HEK293 (cell line): ENCODE results near the gene VOPP1.

Experiments used
- CTCF ChIA-PET: fragments of 350-600 bp; formaldehyde crosslinking; extraction: SDS; loops from one replicate; lab custom pipeline; 2021; ENCODE audit warnings: antibody characterized with exemption; lab: Yijun Ruan, JAX
- POLR2A ChIA-PET: fragments of 300-600 bp; formaldehyde crosslinking; extraction: SDS; loops from one replicate; lab custom pipeline; 2020; ENCODE audit warnings: antibody characterized with exemption, inconsistent platforms; lab: Yijun Ruan, JAX
- H3K27ac ChIP-seq: fragments of 200-500 bp; sonication (Bioruptor generic); 2 replicates; pipeline ENCODE4 v1.5.1; 2014; ENCODE audit warnings: low read depth, low read length, control low read depth, inconsistent platforms; ENCODE audit errors: extremely low read depth
- H3K36me3 ChIP-seq, 2 experiments: fragments of 200-500 bp in 1 of 2; sonication (Bioruptor generic) in 1 of 2; 1 replicate in 1 of 2; 2 replicates in 1 of 2; pipeline ENCODE4 v1.5.1; 2014 to 2017; ENCODE audit warnings: inconsistent platforms in 2 of 2, low read length in 2 of 2; ENCODE audit not compliant: control insufficient read depth in 2 of 2, insufficient read depth in 1 of 2
- H3K4me1 ChIP-seq: fragments of 200-500 bp; sonication (Bioruptor generic); 2 replicates; pipeline ENCODE4 v1.5.1; 2014; ENCODE audit warnings: mild to moderate bottlenecking, low read length, inconsistent platforms; ENCODE audit not compliant: control insufficient read depth, insufficient read depth
- H3K4me3 ChIP-seq: 2 replicates; pipeline ENCODE4 v1.5.1; 2011; ENCODE audit warnings: low read depth, mild to moderate bottlenecking, control low read depth, low read length, moderate library complexity
- H3K9me3 ChIP-seq: fragments of 200-500 bp; sonication (Bioruptor generic); 2 replicates; pipeline ENCODE4 v1.5.1; 2014; ENCODE audit warnings: low read depth, low read length, inconsistent platforms; ENCODE audit not compliant: control insufficient read depth, insufficient read depth
- BCL6B ChIP-seq: fragments of 450-650 bp; formaldehyde crosslinking; IDR thresholded peaks from 2 replicates; pipeline ENCODE4 v1.5.1; 2017; ENCODE audit warnings: missing biosample characterization, missing genetic modification characterization
- GLI2 ChIP-seq: fragments of 450-650 bp; formaldehyde crosslinking; IDR thresholded peaks from 2 replicates; pipeline ENCODE4; 2017; ENCODE audit warnings: missing biosample characterization, missing genetic modification characterization, low read depth, borderline replicate concordance
- HOXD13 ChIP-seq: sonication (generic); formaldehyde crosslinking; IDR thresholded peaks from 2 replicates; pipeline ENCODE4 v1.8.0; 2022; ENCODE audit warnings: missing genetic modification reagents, borderline replicate concordance
- MEIS1 ChIP-seq: sonication (generic); formaldehyde crosslinking; IDR thresholded peaks from 2 replicates; pipeline ENCODE4 v1.8.1; 2022; ENCODE audit warnings: missing genetic modification reagents, mild to moderate bottlenecking, borderline replicate concordance
- MZF1 ChIP-seq: fragments of 450-650 bp; formaldehyde crosslinking; IDR thresholded peaks from 2 replicates; pipeline ENCODE4 v1.5.1; 2017; ENCODE audit warnings: missing biosample characterization, missing genetic modification characterization, borderline replicate concordance
- PRDM10 ChIP-seq: fragments of 450-650 bp; formaldehyde crosslinking; IDR thresholded peaks from 2 replicates; pipeline ENCODE4 v1.5.1; 2016; ENCODE audit warnings: missing biosample characterization, missing genetic modification characterization
- SP3 ChIP-seq: fragments of 450-650 bp; formaldehyde crosslinking; IDR thresholded peaks from 2 replicates; pipeline ENCODE4 v1.5.1; 2016; ENCODE audit warnings: missing biosample characterization, missing genetic modification characterization
- WT1 ChIP-seq: fragments of 450-650 bp; formaldehyde crosslinking; IDR thresholded peaks from 2 replicates; pipeline ENCODE4 v1.5.1; 2016; ENCODE audit warnings: missing biosample characterization, missing genetic modification characterization
- YY2 ChIP-seq: fragments of 450-650 bp; formaldehyde crosslinking; IDR thresholded peaks from 2 replicates; pipeline ENCODE4 v1.5.1; 2016; ENCODE audit warnings: missing biosample characterization, missing genetic modification characterization
- ZBTB1 ChIP-seq: fragments of 450-650 bp; formaldehyde crosslinking; IDR thresholded peaks from 2 replicates; pipeline ENCODE4 v1.5.1; 2016; ENCODE audit warnings: missing biosample characterization, missing genetic modification characterization
- ZBTB21 ChIP-seq: fragments of 450-650 bp; formaldehyde crosslinking; IDR thresholded peaks from 2 replicates; pipeline ENCODE4 v1.5.1; 2017; ENCODE audit warnings: missing biosample characterization, missing genetic modification characterization
- ZNF184 ChIP-seq: fragments of 450-650 bp; IDR thresholded peaks from 2 replicates; pipeline ENCODE4 v1.5.1; 2018; ENCODE audit warnings: missing biosample characterization, mild to moderate bottlenecking, missing genetic modification characterization
- ZNF19 ChIP-seq: fragments of 450-650 bp; formaldehyde crosslinking; IDR thresholded peaks from 2 replicates; pipeline ENCODE4; 2016; ENCODE audit warnings: missing biosample characterization, missing genetic modification characterization, low read depth
- ZNF335 ChIP-seq: fragments of 450-650 bp; formaldehyde crosslinking; conservative IDR thresholded peaks from 2 replicates; pipeline ENCODE4 v1.5.1; 2016; ENCODE audit warnings: missing biosample characterization, missing genetic modification characterization
- ZNF398 ChIP-seq: fragments of 450-650 bp; formaldehyde crosslinking; IDR thresholded peaks from 2 replicates; pipeline ENCODE4 v1.5.1; 2017; ENCODE audit warnings: missing biosample characterization, missing genetic modification characterization
- ZNF621 ChIP-seq: fragments of 450-650 bp; formaldehyde crosslinking; IDR thresholded peaks from 2 replicates; pipeline ENCODE4 v1.5.1; 2017; ENCODE audit warnings: missing biosample characterization, missing genetic modification characterization
- ZNF654 ChIP-seq: fragments of 450-650 bp; formaldehyde crosslinking; IDR thresholded peaks from 2 replicates; pipeline ENCODE4 v1.5.1; 2016; ENCODE audit warnings: low read depth, missing biosample characterization, missing genetic modification characterization
- ZNF692 ChIP-seq: fragments of 450-650 bp; formaldehyde crosslinking; IDR thresholded peaks from 2 replicates; pipeline ENCODE4 v1.5.1; 2016; ENCODE audit warnings: missing biosample characterization, missing genetic modification characterization
- ZNF843 ChIP-seq: fragments of 450-650 bp; formaldehyde crosslinking; IDR thresholded peaks from 2 replicates; pipeline ENCODE4 v1.5.1; 2016; ENCODE audit warnings: missing biosample characterization, missing genetic modification characterization
- ZSCAN23 ChIP-seq: fragments of 450-650 bp; formaldehyde crosslinking; IDR thresholded peaks from 2 replicates; pipeline ENCODE4 v1.5.1; 2016; ENCODE audit warnings: missing biosample characterization, missing genetic modification characterization
- TF ChIP-seq, protein P1 (sequence below): fragments of 450-650 bp; formaldehyde crosslinking; IDR thresholded peaks from 2 replicates; pipeline ENCODE4 v1.5.1; 2017; ENCODE audit warnings: missing biosample characterization, missing genetic modification characterization
- TF ChIP-seq, protein P2 (sequence below): fragments of 450-650 bp; formaldehyde crosslinking; IDR thresholded peaks from 2 replicates; pipeline ENCODE4 v1.5.1; 2016; ENCODE audit warnings: missing biosample characterization, missing genetic modification characterization

VOPP1 gene

DNA sequence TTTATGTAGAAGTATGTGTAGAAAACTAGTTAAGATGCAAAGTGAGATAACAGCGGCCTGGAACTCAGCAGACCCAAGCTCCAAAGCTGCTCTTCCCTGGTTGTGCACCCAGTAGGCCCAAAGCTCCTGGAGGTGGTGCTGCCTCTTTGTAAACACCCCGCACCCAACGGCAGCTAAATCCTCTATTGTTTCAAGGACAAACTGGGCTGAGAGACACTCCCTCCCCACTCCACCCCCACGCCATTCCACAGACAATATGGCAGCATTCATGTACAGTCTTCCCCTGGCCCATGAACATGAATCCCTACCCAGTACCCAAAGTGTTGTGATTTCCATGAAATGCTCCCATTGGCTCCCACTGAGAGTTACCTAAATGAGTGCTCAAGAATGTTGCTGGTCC lies 73.5 kb downstream of the VOPP1 start (continued):
- TF ChIP-seq ZNF19 = no peak
- no peak for TF ChIP-seq ZNF621 (tag by site-specific recombination)
- TF ChIP-seq, protein P1, sequence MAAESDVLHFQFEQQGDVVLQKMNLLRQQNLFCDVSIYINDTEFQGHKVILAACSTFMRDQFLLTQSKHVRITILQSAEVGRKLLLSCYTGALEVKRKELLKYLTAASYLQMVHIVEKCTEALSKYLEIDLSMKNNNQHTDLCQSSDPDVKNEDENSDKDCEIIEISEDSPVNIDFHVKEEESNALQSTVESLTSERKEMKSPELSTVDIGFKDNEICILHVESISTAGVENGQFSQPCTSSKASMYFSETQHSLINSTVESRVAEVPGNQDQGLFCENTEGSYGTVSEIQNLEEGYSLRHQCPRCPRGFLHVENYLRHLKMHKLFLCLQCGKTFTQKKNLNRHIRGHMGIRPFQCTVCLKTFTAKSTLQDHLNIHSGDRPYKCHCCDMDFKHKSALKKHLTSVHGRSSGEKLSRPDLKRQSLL (tag by site-specific recombination) = no peak
- no peak for TF ChIP-seq ZNF184 (tag by site-specific recombination)
- no peak for TF ChIP-seq BCL6B (tag by site-specific recombination)
- no peak for TF ChIP-seq ZNF654 (tag by site-specific recombination)
- no peak for TF ChIP-seq ZBTB21 (tag by site-specific recombination)
- TF ChIP-seq ZNF335 (tag by site-specific recombination) = no peak
- TF ChIP-seq ZSCAN23 (tag by site-specific recombination) = no peak
- no peak for TF ChIP-seq WT1 (tag by site-specific recombination)

GRCh38 chr7:55498142-55498541 lies 74.2 kb downstream of the VOPP1 start:
- TF ChIP-seq ZNF843 (tag by site-specific recombination) (no peak), ZBTB1 (tag by site-specific recombination) (no peak), PRDM10 (tag by site-specific recombination) (no peak), ZNF19 (no peak), MZF1 (tag by site-specific recombination) (no peak), ZNF398 (no peak), YY2 (tag by site-specific recombination) (no peak), GLI2 (tag by site-specific recombination) (no peak), HOXD13 (no peak), SP3 (tag by site-specific recombination) (no peak), MEIS1 (CRISPR knock-in tag) (no peak), ZNF692 (no peak)
- TF ChIP-seq, protein P2, sequence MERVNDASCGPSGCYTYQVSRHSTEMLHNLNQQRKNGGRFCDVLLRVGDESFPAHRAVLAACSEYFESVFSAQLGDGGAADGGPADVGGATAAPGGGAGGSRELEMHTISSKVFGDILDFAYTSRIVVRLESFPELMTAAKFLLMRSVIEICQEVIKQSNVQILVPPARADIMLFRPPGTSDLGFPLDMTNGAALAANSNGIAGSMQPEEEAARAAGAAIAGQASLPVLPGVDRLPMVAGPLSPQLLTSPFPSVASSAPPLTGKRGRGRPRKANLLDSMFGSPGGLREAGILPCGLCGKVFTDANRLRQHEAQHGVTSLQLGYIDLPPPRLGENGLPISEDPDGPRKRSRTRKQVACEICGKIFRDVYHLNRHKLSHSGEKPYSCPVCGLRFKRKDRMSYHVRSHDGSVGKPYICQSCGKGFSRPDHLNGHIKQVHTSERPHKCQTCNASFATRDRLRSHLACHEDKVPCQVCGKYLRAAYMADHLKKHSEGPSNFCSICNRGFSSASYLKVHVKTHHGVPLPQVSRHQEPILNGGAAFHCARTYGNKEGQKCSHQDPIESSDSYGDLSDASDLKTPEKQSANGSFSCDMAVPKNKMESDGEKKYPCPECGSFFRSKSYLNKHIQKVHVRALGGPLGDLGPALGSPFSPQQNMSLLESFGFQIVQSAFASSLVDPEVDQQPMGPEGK (tag by site-specific recombination) = no peak
- H3K27ac ChIP-seq = no peak overlapping the region
- POLR2A ChIA-PET = no interaction called here
- H3K9me3 ChIP-seq = no peaks in the 10 kb centered on the region
- H3K36me3 ChIP-seq = no peaks in the 10 kb centered on the region
- no peak overlapping the region for H3K4me3 ChIP-seq
- H3K4me1 ChIP-seq = no peaks in the 10 kb centered on the region
- CTCF ChIA-PET = no interaction called here
